Measurements from ENCODE around the gene MRM2.

Gene MRM2

GRCh38 chr7:2249744-2250323, 7.8 kb upstream of the MRM2 start:
- DNase-seq (ENCODE audit: low spot score in 2 of 2) (no peak), ATAC-seq (replicated peaks; ENCODE audit: extremely low read depth, poor library complexity, severe bottlenecking) (no peak)
- no peak overlapping the region for H3K27ac Mint-ChIP-seq (ENCODE audit: low read depth)
- no peaks in the 10 kb centered on the region for H3K9me3 Mint-ChIP-seq
- H3K4me1 Mint-ChIP-seq = peaks cover 16% of the 10 kb centered on the region
- H3K36me3 Mint-ChIP-seq (ENCODE audit: insufficient read depth) = peaks cover 8% of the 10 kb centered on the region
- H3K4me3 Mint-ChIP-seq = no peak overlapping the region
- H3K27me3 Mint-ChIP-seq = no peaks in the 10 kb centered on the region

GRCh38 chr7:2248984-2249694, 7.1 kb upstream of the MRM2 start:
- DNase-seq (ENCODE audit: low spot score in 2 of 2) (no peak), ATAC-seq (replicated peaks; ENCODE audit: extremely low read depth, poor library complexity, severe bottlenecking) (no peak)
- H3K4me3 Mint-ChIP-seq = no peak overlapping the region
- H3K36me3 Mint-ChIP-seq (ENCODE audit: insufficient read depth) = peaks cover 8% of the 10 kb centered on the region
- no peaks in the 10 kb centered on the region for H3K9me3 Mint-ChIP-seq
- H3K4me1 Mint-ChIP-seq = peaks cover 16% of the 10 kb centered on the region
- no peaks in the 10 kb centered on the region for H3K27me3 Mint-ChIP-seq
- peak overlapping the region; percentile 52 for H3K27ac Mint-ChIP-seq (ENCODE audit: low read depth)

GRCh38 chr7:2247141-2247995, 5.4 kb upstream of the MRM2 start:
- Mint-ChIP-seq H3K9me3 (no peaks in the 10 kb centered on the region), H3K27me3 (no peaks in the 10 kb centered on the region), H3K4me1 (peaks cover 16% of the 10 kb centered on the region), H3K36me3 (ENCODE audit: insufficient read depth) (peaks cover 11% of the 10 kb centered on the region), H3K27ac (ENCODE audit: low read depth) (no peak overlapping the region), H3K4me3 (no peak overlapping the region)
- no peak for DNase-seq (ENCODE audit: low spot score in 2 of 2)
- ATAC-seq (replicated peaks; ENCODE audit: extremely low read depth, poor library complexity, severe bottlenecking) = no peak

DNA sequence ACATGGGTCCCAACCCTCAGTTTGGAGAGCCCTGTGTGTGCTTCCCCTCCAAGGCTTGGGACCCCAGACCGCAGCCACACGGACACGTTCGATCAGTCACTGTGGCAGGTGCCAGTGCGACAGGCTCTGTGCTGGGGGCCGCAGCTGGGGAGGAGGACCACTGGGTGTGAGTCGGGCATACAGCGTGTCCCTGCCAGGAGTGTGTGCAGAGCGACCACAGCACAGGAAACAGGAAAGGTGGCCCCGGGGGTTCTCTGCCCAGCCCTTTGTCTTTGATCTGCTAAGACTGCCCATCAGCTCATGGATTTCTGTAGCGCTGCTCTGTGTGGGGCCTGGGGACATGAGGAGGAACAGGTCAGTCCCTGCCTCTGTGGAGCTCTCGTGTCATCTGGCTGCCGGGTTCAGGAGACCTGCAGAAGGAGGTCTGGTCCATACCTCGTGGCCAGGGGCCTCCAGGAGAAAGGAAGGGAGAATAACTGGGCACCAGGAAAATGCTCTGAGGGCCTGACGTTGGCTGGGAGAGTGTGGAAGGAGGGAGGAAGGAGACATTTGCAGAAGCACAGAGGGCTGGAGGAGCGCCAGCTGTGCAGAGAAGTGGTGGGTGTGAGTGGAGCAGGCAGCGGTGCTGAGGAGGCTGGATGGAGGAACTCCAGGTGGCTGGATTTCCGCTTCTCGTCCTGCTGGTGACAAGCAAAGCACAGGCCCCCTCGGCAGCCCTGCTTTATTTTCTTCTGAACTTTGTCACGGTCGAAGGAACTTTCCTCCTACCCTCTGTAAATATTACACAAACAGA, 4.1 kb upstream of the MRM2 start:
- H3K4me1 Mint-ChIP-seq = peaks cover 16% of the 10 kb centered on the region
- DNase-seq (ENCODE audit: low spot score in 2 of 2) (no peak), ATAC-seq (replicated peaks; ENCODE audit: extremely low read depth, poor library complexity, severe bottlenecking) (no peak)
- no peaks in the 10 kb centered on the region for H3K9me3 Mint-ChIP-seq
- H3K36me3 Mint-ChIP-seq (ENCODE audit: insufficient read depth) = peaks cover 10% of the 10 kb centered on the region
- H3K27me3 Mint-ChIP-seq = no peaks in the 10 kb centered on the region
- H3K4me3 Mint-ChIP-seq = no peak overlapping the region
- H3K27ac Mint-ChIP-seq (ENCODE audit: low read depth) = peak overlapping the region; percentile 27

DNA sequence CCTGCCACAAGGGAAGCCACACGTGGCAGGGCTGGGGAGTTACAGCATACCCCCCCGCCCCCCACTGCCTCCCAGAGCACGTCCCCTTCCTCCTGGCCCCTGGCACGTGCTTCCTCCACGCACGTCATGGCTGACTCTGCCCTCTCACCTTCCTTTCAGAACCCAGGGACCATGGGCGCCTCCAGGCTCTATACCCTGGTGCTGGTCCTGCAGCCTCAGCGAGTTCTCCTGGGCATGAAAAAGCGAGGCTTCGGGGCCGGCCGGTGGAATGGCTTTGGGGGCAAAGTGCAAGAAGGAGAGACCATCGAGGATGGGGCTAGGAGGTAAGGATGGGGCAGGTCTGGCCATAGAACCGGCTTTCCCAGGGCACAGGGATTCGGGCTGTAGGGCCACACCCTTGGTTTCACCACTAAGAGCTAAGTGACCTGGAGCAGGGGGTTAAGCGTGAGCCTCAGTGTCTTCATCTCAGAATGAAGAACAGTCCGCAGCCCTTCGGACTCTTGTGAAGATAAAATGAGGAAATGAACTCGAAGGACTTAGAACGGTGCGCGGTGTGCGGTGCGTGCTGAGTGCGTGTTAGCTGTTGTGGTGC, 2.5 kb upstream of the MRM2 start:
- no peak for DNase-seq (ENCODE audit: low spot score in 2 of 2)
- peaks cover 8% of the 10 kb centered on the region for H3K36me3 Mint-ChIP-seq (ENCODE audit: insufficient read depth)
- H3K4me3 Mint-ChIP-seq = no peak overlapping the region
- no peaks in the 10 kb centered on the region for H3K9me3 Mint-ChIP-seq
- no peak overlapping the region for H3K27ac Mint-ChIP-seq (ENCODE audit: low read depth)
- no peaks in the 10 kb centered on the region for H3K27me3 Mint-ChIP-seq
- peaks cover 16% of the 10 kb centered on the region for H3K4me1 Mint-ChIP-seq
- ATAC-seq (replicated peaks; ENCODE audit: extremely low read depth, poor library complexity, severe bottlenecking) = no peak

DNA sequence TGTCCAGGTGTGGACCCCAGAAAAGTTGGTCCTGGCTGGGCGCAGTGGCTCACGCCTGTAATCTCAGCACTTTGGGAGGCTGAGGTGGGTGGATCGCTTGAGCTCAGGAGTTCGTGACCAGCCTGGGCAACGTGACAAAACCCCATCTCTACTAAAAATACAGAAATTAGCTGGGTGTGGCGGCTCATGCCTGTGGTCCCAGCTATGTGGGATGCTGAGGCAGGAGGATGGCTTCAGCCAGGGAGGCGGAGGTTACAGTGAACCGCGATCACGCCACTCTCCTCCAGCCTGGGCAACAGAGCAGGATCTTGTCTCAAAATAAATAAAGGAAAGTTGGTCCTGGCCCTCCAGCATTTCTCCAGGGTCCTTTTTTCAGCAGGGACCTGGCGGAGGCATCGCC, 1.5 kb upstream of the MRM2 start:
- Mint-ChIP-seq H3K36me3 (ENCODE audit: insufficient read depth) (peaks cover 12% of the 10 kb centered on the region), H3K4me3 (peak overlapping the region; percentile 90), H3K27me3 (no peaks in the 10 kb centered on the region), H3K4me1 (peaks cover 9% of the 10 kb centered on the region), H3K27ac (ENCODE audit: low read depth) (no peak overlapping the region), H3K9me3 (no peaks in the 10 kb centered on the region)
- ATAC-seq (replicated peaks; ENCODE audit: extremely low read depth, poor library complexity, severe bottlenecking) (no peak), DNase-seq (ENCODE audit: low spot score in 2 of 2) (no peak)

GRCh38 chr7:2242541-2243429, 780 bp upstream of the MRM2 start:
- DNase-seq (ENCODE audit: low spot score in 2 of 2) = no peak
- peaks cover 9% of the 10 kb centered on the region for H3K4me1 Mint-ChIP-seq
- H3K36me3 Mint-ChIP-seq (ENCODE audit: insufficient read depth) = peaks cover 15% of the 10 kb centered on the region
- no peaks in the 10 kb centered on the region for H3K27me3 Mint-ChIP-seq
- no peaks in the 10 kb centered on the region for H3K9me3 Mint-ChIP-seq
- ATAC-seq (replicated peaks; ENCODE audit: extremely low read depth, poor library complexity, severe bottlenecking) = peak; percentile 42
- H3K4me3 Mint-ChIP-seq = peak overlapping the region; percentile 90
- peak overlapping the region; percentile 93 for H3K27ac Mint-ChIP-seq (ENCODE audit: low read depth)

DNA sequence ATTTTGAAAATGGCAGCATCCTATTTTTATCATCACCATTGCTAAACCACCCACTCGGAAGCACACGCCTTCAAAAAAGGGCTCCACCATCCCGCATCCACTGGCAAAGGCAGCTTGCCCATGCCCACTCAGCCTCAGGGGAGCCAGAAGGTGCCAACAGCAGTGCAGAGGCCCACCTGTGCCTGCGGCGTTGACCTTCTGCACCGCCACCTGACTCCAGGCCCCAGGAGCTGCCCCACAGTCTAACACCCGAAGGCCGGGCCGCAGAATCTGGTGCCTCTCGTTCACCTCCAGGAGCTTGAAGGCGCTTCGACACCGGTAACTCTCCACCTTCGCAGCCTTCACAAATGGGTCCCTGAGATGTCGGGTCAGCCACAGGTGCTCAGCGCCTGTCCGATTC, 2.8 kb downstream of the MRM2 start:
- Mint-ChIP-seq H3K27ac (ENCODE audit: low read depth) (no peak overlapping the region), H3K9me3 (no peaks in the 10 kb centered on the region), H3K27me3 (no peaks in the 10 kb centered on the region), H3K36me3 (ENCODE audit: insufficient read depth) (peaks cover 21% of the 10 kb centered on the region), H3K4me1 (peaks cover 10% of the 10 kb centered on the region), H3K4me3 (no peak overlapping the region)
- no peak for ATAC-seq (replicated peaks; ENCODE audit: extremely low read depth, poor library complexity, severe bottlenecking)
- DNase-seq (ENCODE audit: low spot score in 2 of 2) = no peak

DNA sequence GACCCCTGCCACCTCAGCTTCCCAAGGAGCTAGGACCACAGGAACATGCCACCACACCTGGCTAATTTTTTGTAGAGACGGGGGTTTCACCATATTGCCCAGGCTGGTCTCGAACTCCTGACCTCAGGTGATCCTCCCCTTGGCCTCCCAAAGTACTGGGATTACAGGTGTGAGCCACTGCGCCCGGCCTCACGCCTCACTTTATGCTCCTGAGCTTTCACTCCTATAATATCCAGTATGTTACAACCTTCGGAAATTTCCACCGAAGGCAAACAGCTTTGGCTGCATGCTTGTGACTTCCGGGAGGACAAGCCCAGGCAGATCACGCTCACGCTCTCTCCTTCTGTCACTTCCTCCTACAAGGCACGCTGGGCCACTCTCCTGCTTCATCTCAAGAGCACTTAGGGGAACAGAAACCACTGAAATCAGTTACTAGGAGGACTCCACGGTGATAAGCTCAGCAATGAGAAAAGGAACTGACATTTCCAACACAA, 4.8 kb downstream of the MRM2 start:
- DNase-seq (ENCODE audit: low spot score in 2 of 2) = no peak
- H3K27ac Mint-ChIP-seq (ENCODE audit: low read depth) = no peak overlapping the region

GRCh38 chr7:2233926-2234325, 8.1 kb downstream of the MRM2 start:
- Mint-ChIP-seq H3K4me1 (peaks cover 34% of the 10 kb centered on the region), H3K36me3 (ENCODE audit: insufficient read depth) (peaks cover 26% of the 10 kb centered on the region), H3K9me3 (no peaks in the 10 kb centered on the region), H3K4me3 (peak overlapping the region; percentile 41), H3K27ac (ENCODE audit: low read depth) (no peak overlapping the region), H3K27me3 (no peaks in the 10 kb centered on the region)
- DNase-seq (ENCODE audit: low spot score in 2 of 2) = no peak
- no peak for ATAC-seq (replicated peaks; ENCODE audit: extremely low read depth, poor library complexity, severe bottlenecking)

More for the DNA sequence above, 4.8 kb downstream of the MRM2 start:
- no peak for ATAC-seq (replicated peaks; ENCODE audit: extremely low read depth, poor library complexity, severe bottlenecking)
- Mint-ChIP-seq H3K36me3 (ENCODE audit: insufficient read depth) (peaks cover 24% of the 10 kb centered on the region), H3K27me3 (no peaks in the 10 kb centered on the region), H3K4me1 (peaks cover 12% of the 10 kb centered on the region), H3K4me3 (no peak overlapping the region), H3K9me3 (no peaks in the 10 kb centered on the region)

DNA sequence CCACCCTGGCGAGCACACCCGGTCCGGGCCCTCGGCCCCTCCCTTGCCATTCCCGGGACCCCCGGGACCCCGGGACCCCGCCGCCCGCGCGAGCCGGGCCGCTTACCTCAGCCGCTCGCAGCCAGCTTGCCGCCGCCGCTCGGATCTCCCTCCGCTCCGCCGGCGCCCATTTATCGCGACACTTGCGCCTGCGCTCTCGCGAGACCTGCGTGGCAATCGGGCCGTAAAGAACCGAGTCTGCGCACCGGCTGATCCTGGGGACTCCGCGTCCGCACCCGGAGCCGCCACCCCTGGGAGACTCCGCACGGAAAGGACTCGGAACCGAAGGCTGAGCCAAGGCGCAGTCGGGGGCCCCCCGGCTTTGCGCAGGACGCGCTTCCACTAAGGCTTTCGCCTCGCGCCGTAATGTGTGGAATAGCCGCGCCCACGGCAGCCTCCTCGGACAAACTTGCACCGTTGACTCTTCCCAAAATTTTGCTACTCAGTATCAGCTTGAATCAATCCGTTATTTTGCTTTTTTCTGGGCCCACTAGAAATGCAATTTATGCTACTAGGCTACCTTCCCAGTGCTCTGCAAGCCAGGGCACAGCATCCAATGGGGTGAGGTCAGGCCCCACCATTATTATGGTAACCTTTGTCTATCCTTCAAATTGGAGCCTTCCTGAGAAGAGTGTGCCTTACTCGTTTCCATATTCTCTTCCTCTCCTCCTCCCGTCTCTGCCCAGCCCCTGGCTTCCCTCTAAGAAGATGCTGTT, 9.1 kb downstream of the MRM2 start, which contains the start of gene MAD1L1:
TSS of gene MAD1L1 (minus strand) at position 180 of the 755 bp plus-strand sequence. CDS start 2,812 bp downstream, outside the sequence.
- peaks cover 37% of the 10 kb centered on the region for H3K4me1 Mint-ChIP-seq
- peak; percentile 93 for ATAC-seq (replicated peaks; ENCODE audit: extremely low read depth, poor library complexity, severe bottlenecking)
- peaks cover 19% of the 10 kb centered on the region for H3K36me3 Mint-ChIP-seq (ENCODE audit: insufficient read depth)

More for the DNA sequence above, 9.1 kb downstream of the MRM2 start, which contains the start of gene MAD1L1:
- Mint-ChIP-seq H3K27me3 (no peaks in the 10 kb centered on the region), H3K27ac (ENCODE audit: low read depth) (peak within 1 kb of the TSS; percentile 68), H3K9me3 (no peaks in the 10 kb centered on the region), H3K4me3 (peak within 1 kb of the TSS; percentile 90)
- peak; percentile 79 to 80 for DNase-seq (ENCODE audit: low spot score in 2 of 2)

All from central memory CD8-positive, alpha-beta T cell (primary cell).